ENCODE measurements around the gene LMNTD2.
"Not testable (repeated sequence)": the region's sequence is repeated elsewhere in the genome, so short reads cannot be mapped to it uniquely, and the experiment has no call there.

LMNTD2 gene

GRCh38 chr11:516918-517685 lies 43.4 kb downstream of the LMNTD2 start:
- in situ Hi-C loops (cut with MboI; ENCODE audit: low sequenced_read_pairs), result not testable (repeated sequence)

- in situ Hi-C loops (cut with MboI; ENCODE audit: low sequenced_read_pairs), result no loop called here
These were observed 44.1 kb downstream of the LMNTD2 start for GRCh38 chr11:516400-516799.

GRCh38 chr11:515131-515530 lies 45.4 kb downstream of the LMNTD2 start:
- in situ Hi-C loops (cut with MboI; ENCODE audit: low sequenced_read_pairs), result no loop called here

GRCh38 chr11:514606-515005 lies 45.9 kb downstream of the LMNTD2 start:
- in situ Hi-C loops (cut with MboI; ENCODE audit: low sequenced_read_pairs), result no loop called here

DNA sequence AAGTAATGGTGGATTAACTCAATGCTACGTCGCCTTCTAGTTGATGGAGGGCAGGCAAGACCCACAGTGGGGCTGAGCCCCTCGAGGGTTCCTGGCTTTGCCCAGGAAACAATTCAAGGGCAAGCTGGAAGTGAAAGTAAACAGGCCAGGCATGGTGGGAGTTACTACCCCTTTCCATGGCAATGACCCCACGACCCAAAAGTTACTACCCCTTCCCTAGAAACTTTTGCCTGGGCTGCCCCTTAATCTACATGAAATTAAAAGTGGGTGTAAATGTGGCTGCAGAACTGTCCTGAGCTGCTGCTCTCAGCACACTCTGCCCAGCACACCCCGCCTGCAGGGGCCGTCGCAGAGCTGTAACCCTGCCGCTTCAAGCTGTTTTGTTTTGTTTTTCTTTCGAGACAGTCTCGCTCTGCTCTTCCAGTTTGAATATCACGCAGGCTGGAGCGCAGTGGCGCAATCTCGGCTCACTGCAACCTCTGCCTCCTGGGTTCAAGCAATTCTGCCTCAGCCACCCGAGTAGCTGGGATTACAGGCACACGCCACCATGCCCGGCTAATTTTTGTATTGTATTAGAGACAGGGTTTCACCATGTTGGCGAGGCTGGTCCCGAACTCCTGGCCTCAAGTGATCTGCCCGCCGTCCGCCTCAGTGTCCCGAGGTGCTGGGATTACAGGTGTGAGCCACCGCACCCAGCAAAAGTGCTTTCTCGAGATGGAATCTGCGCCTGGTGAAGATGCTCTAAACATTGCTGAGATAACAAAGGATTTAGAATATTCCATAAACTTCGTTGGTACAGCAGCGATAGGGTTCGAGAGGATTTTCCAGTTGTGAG lies 47.6 kb downstream of the LMNTD2 start:
- in situ Hi-C loops (cut with MboI; ENCODE audit: low sequenced_read_pairs), result no loop called here

- in situ Hi-C loops (cut with MboI; ENCODE audit: low sequenced_read_pairs), result no loop called here
These were observed 51.6 kb downstream of the LMNTD2 start for GRCh38 chr11:508956-509355.

DNA sequence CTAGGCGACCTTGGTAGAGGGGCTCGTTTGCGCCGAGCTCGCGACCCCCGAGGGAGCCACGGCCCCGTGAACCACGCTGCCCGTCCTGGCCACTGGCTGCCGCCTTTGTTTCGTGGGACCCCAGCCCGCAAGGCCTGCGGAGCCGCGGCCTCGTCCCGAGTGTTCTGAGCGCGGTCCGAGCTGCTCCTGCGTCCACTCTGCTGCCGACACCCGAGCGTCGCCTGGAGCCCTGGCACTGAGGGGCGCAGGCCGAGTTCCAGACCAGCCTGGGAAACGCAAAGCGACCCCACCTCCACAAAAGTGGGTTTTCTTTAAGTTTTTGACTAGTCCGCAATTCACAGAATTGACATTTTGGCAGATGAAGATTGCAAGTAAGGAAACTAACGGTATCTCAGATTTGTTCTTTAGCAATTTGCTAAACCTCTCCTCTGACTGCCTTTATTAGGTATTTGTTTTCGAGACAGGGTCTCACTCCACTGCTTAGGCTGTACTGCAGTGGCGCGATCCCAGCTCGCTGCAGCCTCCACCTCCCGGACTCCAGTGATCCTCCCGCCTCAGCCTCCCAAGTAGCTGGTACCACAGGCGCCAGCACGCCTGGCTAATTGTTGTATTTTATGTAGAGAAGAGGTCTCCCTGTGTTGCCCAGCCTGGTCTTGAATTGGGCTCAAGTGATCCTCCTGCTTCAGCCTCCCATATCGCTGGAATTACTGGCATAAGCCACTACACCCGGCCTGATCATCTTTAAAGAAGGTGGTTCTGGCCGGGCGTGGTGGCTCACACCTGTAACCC lies 52.6 kb downstream of the LMNTD2 start:
- in situ Hi-C loops (cut with MboI; ENCODE audit: low sequenced_read_pairs), result no loop called here

DNA sequence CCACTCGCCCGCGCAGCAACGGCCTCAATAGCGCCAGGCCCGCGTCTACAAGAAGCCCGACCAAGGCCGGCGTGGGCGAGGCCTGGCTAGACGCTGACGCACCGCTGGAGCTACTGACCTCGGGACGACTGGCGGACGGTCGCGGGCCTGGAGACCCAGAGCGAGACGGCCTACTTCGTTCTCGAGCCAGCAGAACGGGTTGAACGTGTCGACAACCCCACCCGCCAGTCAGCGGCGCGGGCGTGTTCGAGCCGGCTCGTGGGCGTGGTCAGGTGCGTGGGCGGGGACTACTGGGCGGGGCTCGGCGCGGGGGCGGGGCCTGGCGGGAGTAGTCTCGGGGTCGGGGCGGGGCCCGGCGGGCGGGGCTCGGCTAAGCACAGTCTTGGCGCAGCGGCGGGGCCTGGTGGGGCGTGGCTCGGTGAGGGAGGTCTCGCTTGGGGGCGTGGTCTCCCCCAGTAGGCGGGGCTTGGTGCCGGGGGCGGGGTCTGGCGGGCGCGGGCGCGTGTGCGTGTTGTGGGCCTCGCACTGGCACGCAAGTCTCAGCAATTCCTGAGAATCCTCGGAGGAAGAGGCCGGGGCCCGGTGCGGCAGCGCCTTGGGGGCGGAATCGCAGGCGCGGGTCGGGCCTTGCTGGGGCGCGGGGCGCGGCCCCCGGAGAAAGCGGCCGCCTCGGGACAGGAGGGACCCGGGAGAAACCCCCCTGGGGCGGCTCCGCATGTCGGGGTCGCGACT lies 53.4 kb downstream of the LMNTD2 start, which contains the start of gene RNH1:
TSS of gene RNH1 (minus strand) at position 248 of the 732 bp plus-strand sequence. CDS start 5,080 bp downstream, outside the sequence.
- in situ Hi-C loops (cut with MboI; ENCODE audit: low sequenced_read_pairs), result no loop called here

DNA sequence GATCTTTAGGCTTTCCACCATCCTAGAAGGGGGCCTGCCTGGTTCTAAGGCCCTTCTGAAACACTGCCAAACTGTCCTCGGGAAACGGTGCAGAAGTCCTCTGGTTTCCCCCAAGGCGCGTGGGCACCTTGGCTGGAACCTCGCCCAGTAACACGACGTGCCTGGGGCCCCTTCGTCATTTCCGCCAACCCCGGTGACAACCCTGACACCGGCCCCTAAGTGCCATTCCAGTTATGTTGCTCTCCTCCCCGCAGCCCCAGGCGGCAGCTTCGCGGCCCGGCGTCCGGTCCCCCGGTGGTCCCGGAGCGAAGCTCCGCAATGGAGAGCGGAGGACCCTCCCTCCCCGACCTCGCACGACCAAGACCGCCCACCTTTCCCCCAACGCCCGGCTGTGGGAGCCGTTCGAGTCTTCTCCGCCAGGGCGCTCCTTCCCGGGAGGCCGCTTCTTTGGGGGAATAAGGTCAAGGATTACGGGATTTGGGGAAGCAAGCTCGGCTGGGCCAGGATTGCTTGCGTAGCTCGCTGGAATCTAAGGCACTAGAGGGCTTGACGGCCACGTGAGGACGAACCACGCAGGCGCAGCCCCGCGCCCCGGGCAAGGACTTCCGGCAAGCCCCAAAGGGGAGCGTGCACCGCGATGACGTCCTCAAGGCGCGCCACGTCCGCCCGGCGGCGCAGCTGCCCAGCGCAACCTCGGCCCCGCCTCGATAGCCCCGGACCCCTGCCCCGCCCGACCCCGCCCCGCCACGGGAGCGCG lies 54.1 kb downstream of the LMNTD2 start:
- in situ Hi-C loops (cut with MboI; ENCODE audit: low sequenced_read_pairs), result no loop called here

DNA sequence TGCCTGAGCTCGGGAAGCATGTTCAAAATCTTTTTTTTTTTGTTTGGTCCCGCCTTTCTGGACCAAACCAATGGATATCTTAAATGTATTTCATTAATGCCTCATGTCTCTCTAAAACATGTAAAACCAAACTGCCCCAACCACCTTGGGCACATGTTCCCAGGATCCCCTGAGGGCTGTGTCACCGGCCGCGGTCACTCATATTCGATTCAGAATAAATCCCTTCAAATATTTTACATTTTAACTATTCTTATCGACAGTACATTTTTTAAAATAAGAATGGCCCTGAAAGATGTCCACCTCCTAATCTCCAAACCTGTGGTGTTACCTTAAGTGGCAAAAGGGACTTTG lies 55.6 kb downstream of the LMNTD2 start:
- in situ Hi-C loops (cut with MboI; ENCODE audit: low sequenced_read_pairs), result no loop called here

Measured in HL-60/S4 treated with retinoic acid at 250 ng/mL for 4 days and 3 days (cell line).